GM13976 (cell line): ENCODE data around the gene SPHKAP.
A peak's percentile ranks its signal among the peaks of the same experiment; 100 is the strongest.

Experiments
- DNase-seq: peaks from one replicate; pipeline ENCODE4 v3.0.0; 2012; ENCODE audit warnings: low spot score
- in situ Hi-C: fragments of 300-500 bp; cut with MboI; formaldehyde crosslinking; loops from one replicate; pipeline ENCODE4 v1.12.0; 2022; ENCODE audit warnings: low sequenced_read_pairs, mixed read lengths, inconsistent platforms; ENCODE audit not compliant: unreplicated experiment
- TF ChIP-seq, protein P1 (sequence below): IDR thresholded peaks from 2 replicates; pipeline ENCODE4 v1.5.1; 2012; ENCODE audit warnings: borderline replicate concordance, mild to moderate bottlenecking; ENCODE audit not compliant: insufficient read depth; ENCODE audit errors: extremely low read depth, missing control alignments, control extremely low read depth

SPHKAP gene

DNA sequence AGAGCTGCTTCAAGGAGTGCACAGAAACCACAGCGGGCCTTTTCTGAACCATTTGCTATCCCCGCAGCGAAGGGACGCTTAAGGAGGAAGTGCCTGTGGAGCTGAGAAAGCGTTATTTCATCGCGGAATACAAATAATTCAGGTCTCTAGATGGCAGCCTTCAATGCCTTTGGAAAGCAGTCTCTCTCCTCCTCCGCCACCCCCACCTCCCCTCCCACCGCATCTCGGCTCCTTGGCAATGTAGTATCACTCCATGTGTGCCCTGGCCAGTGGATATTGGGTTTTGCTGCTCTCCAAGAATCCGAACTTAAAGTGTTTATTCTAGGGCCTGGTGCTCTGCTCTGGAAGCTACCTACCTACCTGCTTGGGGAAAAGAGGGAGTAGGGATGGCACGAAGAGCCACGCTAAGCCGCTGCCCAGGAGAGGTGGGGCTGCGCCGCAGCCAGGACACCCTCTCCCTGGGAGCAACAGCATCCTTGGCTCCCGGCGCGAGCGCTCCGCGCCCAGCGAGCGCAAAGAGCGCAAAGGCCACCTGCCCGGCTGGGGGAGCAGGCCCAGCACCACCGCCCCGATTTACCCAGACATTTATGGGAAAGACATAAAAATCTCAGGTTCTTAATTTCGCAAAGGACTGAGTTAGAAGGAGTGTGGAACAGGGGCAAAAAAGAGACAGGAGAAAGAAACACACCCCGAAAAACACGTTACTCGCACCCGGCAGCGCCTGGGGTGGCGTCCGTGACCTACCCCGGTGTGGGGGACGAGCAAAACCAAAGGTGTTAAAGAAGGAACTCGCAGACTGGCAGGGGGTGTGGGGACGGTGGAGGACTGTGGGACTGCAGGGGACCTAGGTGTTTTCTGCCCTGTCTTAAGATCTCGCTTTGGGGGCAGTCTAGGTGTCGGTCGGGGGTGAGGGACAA, 1.0 kb downstream of the SPHKAP start:
- in situ Hi-C loops: no loop called here
- TF ChIP-seq, protein P1, sequence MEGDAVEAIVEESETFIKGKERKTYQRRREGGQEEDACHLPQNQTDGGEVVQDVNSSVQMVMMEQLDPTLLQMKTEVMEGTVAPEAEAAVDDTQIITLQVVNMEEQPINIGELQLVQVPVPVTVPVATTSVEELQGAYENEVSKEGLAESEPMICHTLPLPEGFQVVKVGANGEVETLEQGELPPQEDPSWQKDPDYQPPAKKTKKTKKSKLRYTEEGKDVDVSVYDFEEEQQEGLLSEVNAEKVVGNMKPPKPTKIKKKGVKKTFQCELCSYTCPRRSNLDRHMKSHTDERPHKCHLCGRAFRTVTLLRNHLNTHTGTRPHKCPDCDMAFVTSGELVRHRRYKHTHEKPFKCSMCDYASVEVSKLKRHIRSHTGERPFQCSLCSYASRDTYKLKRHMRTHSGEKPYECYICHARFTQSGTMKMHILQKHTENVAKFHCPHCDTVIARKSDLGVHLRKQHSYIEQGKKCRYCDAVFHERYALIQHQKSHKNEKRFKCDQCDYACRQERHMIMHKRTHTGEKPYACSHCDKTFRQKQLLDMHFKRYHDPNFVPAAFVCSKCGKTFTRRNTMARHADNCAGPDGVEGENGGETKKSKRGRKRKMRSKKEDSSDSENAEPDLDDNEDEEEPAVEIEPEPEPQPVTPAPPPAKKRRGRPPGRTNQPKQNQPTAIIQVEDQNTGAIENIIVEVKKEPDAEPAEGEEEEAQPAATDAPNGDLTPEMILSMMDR: no peak
- DNase-seq: peak; percentile 24

DNA sequence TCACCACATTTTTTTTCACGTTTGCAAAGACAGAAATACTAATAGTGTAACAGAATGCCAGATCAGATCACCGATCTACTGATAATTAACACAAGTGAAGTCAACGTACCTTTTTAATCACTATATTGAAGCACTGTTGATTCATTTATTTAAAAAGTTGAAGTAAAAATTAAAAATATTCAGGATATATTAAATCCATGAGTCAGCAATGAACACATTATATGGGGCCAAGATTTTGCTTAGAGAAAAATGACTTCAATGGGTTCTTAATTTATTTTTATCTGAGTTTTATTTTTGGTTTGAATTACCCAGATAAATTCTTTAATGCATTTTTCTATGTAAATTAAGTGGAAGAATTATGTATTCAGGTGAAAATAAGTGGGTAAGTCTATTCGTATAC, 14.2 kb downstream of the SPHKAP start:
- TF ChIP-seq, protein P1: no peak
- no peak for DNase-seq
- in situ Hi-C loops: no loop called here

DNA sequence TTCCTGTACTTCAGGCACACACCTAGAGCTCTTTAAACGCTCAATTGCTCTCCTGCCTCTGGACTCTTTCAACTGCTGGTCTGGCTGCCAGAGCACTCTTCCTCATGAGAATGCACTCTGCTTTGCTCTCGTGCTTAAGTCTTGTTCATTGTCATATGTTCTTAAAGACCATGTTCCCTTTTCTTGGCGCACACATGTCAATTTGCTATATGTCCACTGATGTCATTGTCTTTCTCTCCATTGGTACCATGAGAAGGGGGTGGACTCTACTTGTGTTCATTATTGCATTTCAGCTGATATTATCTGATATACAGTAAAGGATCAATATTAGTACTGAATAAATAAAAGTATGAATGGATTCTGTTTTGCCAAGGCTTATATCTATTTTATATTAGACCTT, 16.8 kb downstream of the SPHKAP start:
- DNase-seq: no peak
- in situ Hi-C loops: no loop called here
- TF ChIP-seq, protein P1: no peak

DNA sequence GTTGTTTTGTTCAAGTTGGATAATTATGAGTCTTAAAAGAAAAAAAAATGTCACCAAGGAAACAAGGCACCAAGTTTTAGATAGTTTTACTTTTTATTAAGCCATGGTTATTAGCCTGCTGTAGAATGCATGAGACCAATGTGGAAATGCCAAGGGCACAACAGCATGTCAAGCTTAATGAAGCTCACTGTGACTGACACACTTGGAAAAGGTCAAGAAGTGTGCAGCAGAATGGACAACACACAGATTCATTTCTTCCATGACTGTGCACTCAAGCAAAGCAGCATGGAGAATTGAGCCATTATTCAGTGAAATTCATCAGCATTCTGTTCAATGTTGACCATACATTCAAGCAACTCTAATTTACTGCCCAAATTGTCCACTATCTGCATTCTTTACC, 23.6 kb downstream of the SPHKAP start:
- in situ Hi-C loops: no loop called here
- no peak for DNase-seq
- TF ChIP-seq, protein P1: no peak

DNA sequence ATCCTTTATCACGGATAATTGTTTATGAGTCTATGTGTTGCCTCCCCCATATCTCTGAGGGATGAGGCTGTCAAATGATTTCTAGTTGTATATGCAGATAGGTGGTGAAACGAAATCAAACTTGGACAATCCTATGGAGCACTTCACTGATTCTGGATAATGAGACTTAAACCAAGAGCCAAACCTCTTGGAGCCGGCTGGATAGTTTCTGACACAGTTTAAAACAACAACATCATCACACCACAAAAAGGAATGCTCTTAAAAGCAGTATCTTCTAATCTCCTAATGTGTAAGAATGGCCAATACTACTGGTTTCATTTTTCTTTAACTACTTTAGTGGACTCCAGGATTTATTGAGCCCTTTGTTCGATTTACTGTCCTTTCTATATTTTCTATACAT, 36.5 kb downstream of the SPHKAP start:
- in situ Hi-C loops: no loop called here
- TF ChIP-seq, protein P1: no peak

DNA sequence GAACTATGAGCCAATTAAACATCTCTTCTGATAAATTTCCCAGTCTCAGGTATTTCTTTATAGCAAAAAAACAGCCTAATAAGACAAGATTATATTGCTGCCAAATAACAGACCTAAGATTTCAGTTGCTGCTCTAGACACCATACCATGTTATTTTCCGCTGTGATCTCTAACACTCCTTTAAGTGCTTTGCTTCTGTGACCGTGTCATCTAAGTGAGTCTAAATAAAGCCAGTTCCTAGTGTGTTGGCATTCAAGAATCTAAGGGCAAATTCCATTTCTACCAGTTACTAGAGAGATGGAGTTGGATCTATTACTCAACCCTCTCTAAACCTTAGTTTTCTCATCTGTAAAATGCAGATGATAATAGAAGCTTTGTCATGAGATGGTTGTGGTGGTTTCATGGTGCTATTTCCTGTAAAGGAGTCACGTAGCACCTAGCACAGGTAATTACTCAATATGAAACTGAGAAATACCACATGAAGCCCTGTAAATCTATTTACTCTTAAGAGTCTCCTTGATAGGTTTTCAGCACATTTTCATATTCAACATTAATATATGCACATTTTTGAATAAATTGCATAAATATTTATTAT, 40.5 kb downstream of the SPHKAP start:
- peak; percentile 3 for DNase-seq
- in situ Hi-C loops: no loop called here
- TF ChIP-seq, protein P1: no peak

More for the DNA sequence above, 36.5 kb downstream of the SPHKAP start:
- no peak for DNase-seq
